PC-3 (cell line): ENCODE data around the gene SPG7. TPM values are rescaled to one million over a fixed set of nuclear protein-coding genes. Genes with fewer than 3 reads are reported as not detected.

Experiments
- ATAC-seq: fragments of 200-7000 bp; cut with Tn5 transposase; 2 replicates; pipeline ENCODE4 v1.9.1; 2020; ENCODE audit warnings: mild to moderate bottlenecking, moderate library complexity
- BruUV-seq: library from RNA; stranded (reverse); fragments of 400-500 nt; replicated peaks from 2 replicates; lab custom pipeline; 2021; lab: Mats Ljungman, UMichigan
- CTCF ChIA-PET: fragments of 300-600 bp; sonication (Branson Sonifier 250); formaldehyde crosslinking; loops from one replicate; lab custom pipeline; 2022; ENCODE audit warnings: antibody characterized with exemption; lab: Charles Lee
- POLR2A ChIA-PET: fragments of 300-600 bp; sonication (Branson Sonifier 250); formaldehyde crosslinking; loops from one replicate; lab custom pipeline; 2022; ENCODE audit warnings: antibody characterized with exemption; ENCODE audit not compliant: unreplicated experiment; lab: Charles Lee
- DNase-seq: peaks from one replicate; pipeline ENCODE4 v3.0.0-alpha.2; 2015
- H2AFZ ChIP-seq: fragments of 300-600 bp; sonication (generic); 2 replicates; pipeline ENCODE4 v1.6.0; 2016; ENCODE audit warnings: antibody characterized with exemption, low read length
- H3F3A ChIP-seq: fragments of 300-600 bp; sonication (generic); one replicate; pipeline ENCODE4 v1.6.0; 2017; ENCODE audit warnings: antibody characterized with exemption, low read length, control low read depth, mild to moderate bottlenecking; ENCODE audit not compliant: unreplicated experiment
- H3K27ac ChIP-seq: fragments of 300-600 bp; sonication (generic); 2 replicates; pipeline ENCODE4 v1.5.1; 2016; ENCODE audit warnings: mild to moderate bottlenecking, low read length
- H3K27me3 ChIP-seq: fragments of 300-600 bp; sonication (generic); 2 replicates; pipeline ENCODE4 v1.6.1; 2016; ENCODE audit warnings: low read length, mixed read lengths
- H3K36me3 ChIP-seq: fragments of 300-600 bp; sonication (generic); 2 replicates; pipeline ENCODE4 v1.6.1; 2016; ENCODE audit warnings: low read depth, mixed run types, low read length, mixed read lengths
- H3K4me1 ChIP-seq: fragments of 300-600 bp; sonication (generic); 2 replicates; pipeline ENCODE4 v1.5.1; 2016; ENCODE audit warnings: low read length; ENCODE audit not compliant: insufficient read depth
- H3K4me2 ChIP-seq: fragments of 300-600 bp; sonication (generic); 2 replicates; pipeline ENCODE4 v1.6.0; 2016; ENCODE audit warnings: low read length
- H3K4me3 ChIP-seq: fragments of 300-600 bp; sonication (generic); 2 replicates; pipeline ENCODE4 v1.5.1; 2016; ENCODE audit warnings: mild to moderate bottlenecking, low read length, mixed read lengths
- H3K79me2 ChIP-seq: fragments of 300-600 bp; sonication (generic); 2 replicates; pipeline ENCODE4 v1.6.1; 2017; ENCODE audit warnings: low read length, mixed read lengths
- H3K9ac ChIP-seq: fragments of 300-600 bp; sonication (generic); 2 replicates; pipeline ENCODE4 v1.6.0; 2016; ENCODE audit warnings: mild to moderate bottlenecking, low read length
- H3K9me2 ChIP-seq: fragments of 300-600 bp; sonication (generic); replicated peaks from 2 replicates; pipeline ENCODE4 v1.6.1; 2016; ENCODE audit warnings: mixed run types, low read length, mixed read lengths
- H3K9me3 ChIP-seq: fragments of 300-600 bp; sonication (generic); 2 replicates; pipeline ENCODE4 v1.6.1; 2016; ENCODE audit warnings: low read length, mixed read lengths
- H4K20me1 ChIP-seq: fragments of 300-600 bp; sonication (generic); 2 replicates; pipeline ENCODE4 v1.6.1; 2016; ENCODE audit warnings: low read length, mixed read lengths
- EZH2 ChIP-seq: fragments of 300-600 bp; sonication (generic); IDR thresholded peaks from one replicate; pipeline ENCODE4 v1.6.1; 2017; ENCODE audit warnings: antibody characterized with exemption, mild to moderate bottlenecking, low read length; ENCODE audit not compliant: unreplicated experiment
- EZH2phosphoT487 ChIP-seq: fragments of 300-600 bp; sonication (generic); IDR thresholded peaks from 2 replicates; pipeline ENCODE4 v1.6.1; 2018; ENCODE audit warnings: mild to moderate bottlenecking, antibody characterized with exemption, low read length, borderline replicate concordance
- intact Hi-C: fragments of 100-400 bp; cut with micrococcal nuclease; formaldehyde crosslinking; loops from 2 replicates; pipeline ENCODE4 v1.9.0; 2023
- total RNA-seq: library from RNA; depleted of rRNA; stranded (reverse); fragments of >200 nt; gene quantifications from 2 replicates; pipeline ENCODE4 v1.2.3, GENCODE V29; 2014
- TF ChIP-seq, protein P1 (sequence below): fragments of 300-600 bp; sonication (generic); conservative IDR thresholded peaks from 2 replicates; pipeline ENCODE4 v1.5.1; 2017; ENCODE audit warnings: antibody characterized with exemption, low read depth, mild to moderate bottlenecking, low read length

Gene SPG7
- total RNA-seq, 1 experiment from 2014 or later = 106 TPM

DNA sequence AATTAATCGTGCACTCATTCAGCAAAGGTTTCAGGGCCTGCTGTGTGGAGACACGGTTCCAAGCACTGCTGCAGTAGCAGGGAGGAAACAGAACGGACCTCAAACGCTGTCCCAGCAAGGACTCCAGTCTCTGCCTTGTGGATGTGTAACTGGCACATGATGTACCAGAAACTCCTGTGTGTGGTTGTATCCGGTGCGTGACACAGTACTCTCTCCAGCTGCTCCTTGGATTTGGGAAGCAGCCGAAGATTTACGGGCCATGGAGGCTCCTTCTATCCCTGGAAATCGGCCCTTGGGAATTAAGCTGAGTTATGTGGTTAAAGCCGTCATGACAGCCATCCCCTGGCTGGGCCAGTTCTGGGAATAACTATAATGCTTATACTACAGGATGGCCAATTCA lies 9.4 kb upstream of the SPG7 start:
- Histone ChIP-seq H3K4me1 (peaks cover 10% of the 10 kb centered on the region), H3K4me3 (no peak overlapping the region), H3K9ac (no peak overlapping the region), H4K20me1 (no peaks in the 10 kb centered on the region), H3K9me3 (no peaks in the 10 kb centered on the region), H3K27me3 (no peaks in the 10 kb centered on the region), H3K4me2 (no peak overlapping the region), H3K9me2 (no peaks in the 10 kb centered on the region), H3F3A (no peaks in the 10 kb centered on the region), H3K36me3 (no peaks in the 10 kb centered on the region), H3K27ac (no peak overlapping the region), H3K79me2 (no peaks in the 10 kb centered on the region), H2AFZ (no peak overlapping the region)
- ChIA-PET CTCF (no interaction called here), POLR2A (no interaction called here)
- intact Hi-C loops = no loop called here
- ATAC-seq = no peak
- TF ChIP-seq EZH2 = no peak
- no TSS peak for BruUV-seq
- DNase-seq = no peak

DNA sequence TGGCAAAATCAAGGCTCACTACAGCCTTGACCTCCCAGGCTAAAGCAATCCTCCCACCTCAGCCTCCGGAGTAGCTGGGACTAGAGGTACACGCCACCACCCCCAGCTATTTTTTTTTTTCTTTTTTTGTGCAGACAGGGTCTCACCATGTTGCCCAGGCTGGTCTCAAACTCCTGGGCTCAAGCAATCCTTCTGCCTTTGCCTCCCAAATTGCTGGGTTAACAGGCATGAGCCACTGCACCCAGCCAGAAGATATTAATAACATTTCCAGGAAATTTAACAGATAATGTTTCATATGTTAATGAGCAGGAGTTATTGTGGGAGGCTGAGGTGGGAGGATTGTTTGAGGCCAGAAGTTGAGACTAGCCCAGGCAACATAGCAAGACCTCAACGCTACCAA lies 8.4 kb upstream of the SPG7 start:
- BruUV-seq = no TSS peak
- POLR2A ChIA-PET = no interaction called here

GRCh38 chr16:89502081-89502843 lies 5.9 kb upstream of the SPG7 start:
- ChIA-PET POLR2A (no interaction called here), CTCF (no interaction called here)
- Histone ChIP-seq H3K4me3 (peak overlapping the region; percentile 7; the same call in 1 of the 2 replicates), H3F3A (no peaks in the 10 kb centered on the region), H3K4me2 (peak overlapping the region; percentile 43), H3K9ac (peak overlapping the region; percentile 60), H2AFZ (peak overlapping the region; percentile 20), H3K79me2 (peaks cover 6% of the 10 kb centered on the region), H3K27me3 (no peaks in the 10 kb centered on the region), H3K4me1 (peaks cover 34% of the 10 kb centered on the region), H3K9me3 (no peaks in the 10 kb centered on the region), H4K20me1 (no peaks in the 10 kb centered on the region), H3K9me2 (no peaks in the 10 kb centered on the region), H3K27ac (peak overlapping the region; percentile 87), H3K36me3 (no peaks in the 10 kb centered on the region)
- ATAC-seq (peak; percentile 63), DNase-seq (peak; percentile 80)
- TF ChIP-seq, protein P1, sequence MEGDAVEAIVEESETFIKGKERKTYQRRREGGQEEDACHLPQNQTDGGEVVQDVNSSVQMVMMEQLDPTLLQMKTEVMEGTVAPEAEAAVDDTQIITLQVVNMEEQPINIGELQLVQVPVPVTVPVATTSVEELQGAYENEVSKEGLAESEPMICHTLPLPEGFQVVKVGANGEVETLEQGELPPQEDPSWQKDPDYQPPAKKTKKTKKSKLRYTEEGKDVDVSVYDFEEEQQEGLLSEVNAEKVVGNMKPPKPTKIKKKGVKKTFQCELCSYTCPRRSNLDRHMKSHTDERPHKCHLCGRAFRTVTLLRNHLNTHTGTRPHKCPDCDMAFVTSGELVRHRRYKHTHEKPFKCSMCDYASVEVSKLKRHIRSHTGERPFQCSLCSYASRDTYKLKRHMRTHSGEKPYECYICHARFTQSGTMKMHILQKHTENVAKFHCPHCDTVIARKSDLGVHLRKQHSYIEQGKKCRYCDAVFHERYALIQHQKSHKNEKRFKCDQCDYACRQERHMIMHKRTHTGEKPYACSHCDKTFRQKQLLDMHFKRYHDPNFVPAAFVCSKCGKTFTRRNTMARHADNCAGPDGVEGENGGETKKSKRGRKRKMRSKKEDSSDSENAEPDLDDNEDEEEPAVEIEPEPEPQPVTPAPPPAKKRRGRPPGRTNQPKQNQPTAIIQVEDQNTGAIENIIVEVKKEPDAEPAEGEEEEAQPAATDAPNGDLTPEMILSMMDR = no peak
- TF ChIP-seq EZH2 = no peak
- TF ChIP-seq EZH2phosphoT487 = no peak
- intact Hi-C loops = loop anchor here (5.0 kb wide), 1 partner anchor 185 kb away; no protein-coding TSS in a partner anchor
- no TSS peak for BruUV-seq

More for the DNA sequence above, 8.4 kb upstream of the SPG7 start:
- Histone ChIP-seq H3K4me2 (no peak overlapping the region), H2AFZ (no peak overlapping the region), H3K27me3 (no peaks in the 10 kb centered on the region), H3K9me2 (no peaks in the 10 kb centered on the region), H3K36me3 (no peaks in the 10 kb centered on the region), H3K9me3 (no peaks in the 10 kb centered on the region), H3K79me2 (no peaks in the 10 kb centered on the region), H3K4me1 (peaks cover 10% of the 10 kb centered on the region), H4K20me1 (no peaks in the 10 kb centered on the region), H3F3A (no peaks in the 10 kb centered on the region), H3K4me3 (no peak overlapping the region), H3K9ac (no peak overlapping the region), H3K27ac (no peak overlapping the region)
- CTCF ChIA-PET = no interaction called here
- ATAC-seq (no peak), DNase-seq (no peak)
- TF ChIP-seq, protein P1 = no peak
- TF ChIP-seq EZH2phosphoT487 (no peak), EZH2 (no peak)
- intact Hi-C loops = loop anchor here (5.0 kb wide), 1 partner anchor 182 kb away; no protein-coding TSS in a partner anchor
